IMR-90 (cell line): Measurements from ENCODE around the gene MYH11. TPM values are rescaled to one million over a fixed set of nuclear protein-coding genes. Genes with fewer than 3 reads are reported as not detected.

ENCODE experiments used
- ATAC-seq: fragments of 200-7000 bp; cut with Tn5 transposase; 2 replicates; pipeline ENCODE4 v1.9.1; 2020; ENCODE audit warnings: low read depth, mild to moderate bottlenecking, moderate library complexity
- BruUV-seq: library from RNA; stranded (reverse); fragments of 400-500 nt; replicated peaks from 2 replicates; lab custom pipeline; 2021; lab: Mats Ljungman, UMichigan
- CTCF ChIA-PET: fragments of 300-600 bp; formaldehyde crosslinking; extraction: SDS; loops from one replicate; lab custom pipeline; 2021; ENCODE audit warnings: antibody characterized with exemption; lab: Yijun Ruan, JAX
- POLR2A ChIA-PET: fragments of 300-600 bp; sonication (Branson Sonifier 250); formaldehyde crosslinking; loops from one replicate; lab custom pipeline; 2022; ENCODE audit warnings: antibody characterized with exemption; ENCODE audit not compliant: unreplicated experiment; lab: Charles Lee
- DNase-seq: peaks from one replicate; pipeline ENCODE4 v3.0.0; 2013
- H2AFZ ChIP-seq: replicated peaks from 2 replicates; pipeline ENCODE3; 2013; ENCODE audit warnings: low read length, mild to moderate bottlenecking; ENCODE audit not compliant: poor library complexity
- H2AK5ac ChIP-seq: 2 replicates; pipeline ENCODE4 v1.6.1; 2013; ENCODE audit warnings: low read depth, low read length, inconsistent platforms
- H2AK9ac ChIP-seq: replicated peaks from 2 replicates; pipeline ENCODE3; 2013; ENCODE audit warnings: mild to moderate bottlenecking, low read depth, low read length, moderate library complexity; ENCODE audit not compliant: poor library complexity
- H2BK120ac ChIP-seq: 2 replicates; pipeline ENCODE4 v1.6.1; 2013; ENCODE audit warnings: low read depth, low read length, inconsistent platforms
- H2BK15ac ChIP-seq: 3 replicates; pipeline ENCODE4 v1.6.1; 2013; ENCODE audit warnings: low read depth, low read length, inconsistent platforms
- H2BK20ac ChIP-seq: 2 replicates; pipeline ENCODE4 v1.6.1; 2013; ENCODE audit warnings: low read depth, mild to moderate bottlenecking, inconsistent platforms, low read length, moderate library complexity
- H2BK5ac ChIP-seq: 2 replicates; pipeline ENCODE4 v1.6.1; 2013; ENCODE audit warnings: mild to moderate bottlenecking, low read depth, low read length, inconsistent platforms; ENCODE audit not compliant: poor library complexity, severe bottlenecking
- H3K14ac ChIP-seq: replicated peaks from 2 replicates; pipeline ENCODE4 v1.6.1; 2013; ENCODE audit warnings: low read depth, low read length, inconsistent platforms
- H3K18ac ChIP-seq: 2 replicates; pipeline ENCODE4 v1.6.1; 2013; ENCODE audit warnings: low read depth, low read length, control low read depth
- H3K23ac ChIP-seq: 2 replicates; pipeline ENCODE4 v1.6.1; 2013; ENCODE audit warnings: low read depth, low read length, inconsistent platforms
- H3K27ac ChIP-seq: 2 replicates; pipeline ENCODE4 v1.5.1; 2013; ENCODE audit warnings: mild to moderate bottlenecking, control low read depth, low read length; ENCODE audit not compliant: insufficient read depth
- H3K27me3 ChIP-seq: 2 replicates; pipeline ENCODE4 v1.6.1; 2013; ENCODE audit warnings: low read length; ENCODE audit not compliant: control insufficient read depth, insufficient read depth
- H3K36me3 ChIP-seq: 2 replicates; pipeline ENCODE4 v1.6.1; 2013; ENCODE audit warnings: low read length, mixed read lengths; ENCODE audit not compliant: control insufficient read depth, insufficient read depth
- H3K4ac ChIP-seq: 2 replicates; pipeline ENCODE4 v1.6.1; 2013; ENCODE audit warnings: low read depth, low read length, inconsistent platforms
- H3K4me1 ChIP-seq: 2 replicates; pipeline ENCODE4 v1.6.1; 2013; ENCODE audit warnings: low read length, mixed read lengths; ENCODE audit not compliant: control insufficient read depth, insufficient read depth
- H3K4me2 ChIP-seq: 2 replicates; pipeline ENCODE4 v1.6.1; 2013; ENCODE audit warnings: low read depth, mild to moderate bottlenecking, control low read depth, low read length, moderate library complexity
- H3K4me3 ChIP-seq: 2 replicates; pipeline ENCODE4 v1.5.1; 2013; ENCODE audit warnings: low read depth, mild to moderate bottlenecking, control low read depth, low read length, moderate library complexity; ENCODE audit not compliant: insufficient read depth
- H3K56ac ChIP-seq: 2 replicates; pipeline ENCODE4 v1.6.1; 2013; ENCODE audit warnings: low read length, inconsistent platforms; ENCODE audit not compliant: insufficient read depth; ENCODE audit errors: extremely low read depth
- H3K79me1 ChIP-seq, 2 experiments: 2 replicates each; pipeline ENCODE4 v1.6.1; 2013; ENCODE audit warnings: low read length in 2 of 2, inconsistent platforms in 1 of 2, low read depth in 1 of 2
- H3K9ac ChIP-seq: 2 replicates; pipeline ENCODE4 v1.6.1; 2013; ENCODE audit warnings: low read depth, low read length, control low read depth
- H3K9me1 ChIP-seq: 2 replicates; pipeline ENCODE4 v1.6.1; 2013; ENCODE audit warnings: low read length, inconsistent platforms; ENCODE audit not compliant: insufficient read depth
- H3K9me3 ChIP-seq: 2 replicates; pipeline ENCODE4 v1.6.1; 2013; ENCODE audit warnings: low read length; ENCODE audit not compliant: control insufficient read depth, insufficient read depth
- H4K20me1 ChIP-seq: 2 replicates; pipeline ENCODE4 v1.6.1; 2013; ENCODE audit warnings: low read length, inconsistent platforms; ENCODE audit not compliant: insufficient read depth
- H4K5ac ChIP-seq: 2 replicates; pipeline ENCODE4 v1.6.1; 2013; ENCODE audit warnings: mild to moderate bottlenecking, low read depth, low read length, control low read depth
- H4K8ac ChIP-seq, 2 experiments: 2 replicates each; pipeline ENCODE4 v1.6.1; 2013; ENCODE audit warnings: low read depth in 2 of 2, low read length in 2 of 2, control low read depth in 1 of 2, inconsistent platforms in 1 of 2
- H4K91ac ChIP-seq: 2 replicates; pipeline ENCODE4 v1.6.1; 2013; ENCODE audit warnings: low read depth, low read length, inconsistent platforms; ENCODE audit not compliant: insufficient read depth
- BHLHE40 ChIP-seq: fragments of 150-350 bp; IDR thresholded peaks from 2 replicates; pipeline ENCODE4 v1.6.1; 2016; ENCODE audit warnings: mild to moderate bottlenecking, low read depth, low read length
- CEBPB ChIP-seq: IDR thresholded peaks from 2 replicates; pipeline ENCODE4 v1.6.1; 2012; ENCODE audit warnings: low read depth, low read length, improper control_type of control experiment
- CHD1 ChIP-seq: IDR thresholded peaks from 2 replicates; pipeline ENCODE4 v1.6.1; 2012; ENCODE audit warnings: low read depth, low read length, improper control_type of control experiment
- CTCF ChIP-seq: conservative IDR thresholded peaks from 2 replicates; pipeline ENCODE4 v1.5.1; 2012; ENCODE audit warnings: mild to moderate bottlenecking, low read depth, low read length, improper control_type of control experiment
- ELK1 ChIP-seq: fragments of 150-350 bp; IDR thresholded peaks from 2 replicates; pipeline ENCODE4 v1.6.1; 2016; ENCODE audit warnings: low read depth, mild to moderate bottlenecking, low read length, moderate library complexity, borderline replicate concordance
- FOS ChIP-seq: fragments of 150-350 bp; IDR thresholded peaks from 2 replicates; pipeline ENCODE4 v1.6.1; 2016; ENCODE audit warnings: low read depth, low read length
- MAFK ChIP-seq: IDR thresholded peaks from 2 replicates; pipeline ENCODE4 v1.6.1; 2012; ENCODE audit warnings: low read depth, low read length, improper control_type of control experiment
- MAZ ChIP-seq: IDR thresholded peaks from 2 replicates; pipeline ENCODE4 v1.6.1; 2012; ENCODE audit warnings: low read depth, mild to moderate bottlenecking, low read length, improper control_type of control experiment, moderate library complexity, borderline replicate concordance
- MXI1 ChIP-seq: IDR thresholded peaks from 2 replicates; pipeline ENCODE4 v1.6.1; 2012; ENCODE audit warnings: low read depth, mild to moderate bottlenecking, low read length, moderate library complexity, borderline replicate concordance
- NFE2L2 ChIP-seq: fragments of 150-350 bp; IDR thresholded peaks from 2 replicates; pipeline ENCODE4 v1.6.1; 2016; ENCODE audit warnings: low read depth, mild to moderate bottlenecking, low read length
- POLR2A ChIP-seq: IDR thresholded peaks from 2 replicates; pipeline ENCODE4 v1.6.1; 2012; ENCODE audit warnings: mild to moderate bottlenecking, low read depth, low read length
- RAD21 ChIP-seq: IDR thresholded peaks from 2 replicates; pipeline ENCODE4 v1.6.1; 2012; ENCODE audit warnings: low read length, improper control_type of control experiment
- RCOR1 ChIP-seq: IDR thresholded peaks from 2 replicates; pipeline ENCODE4 v1.6.1; 2012; ENCODE audit warnings: mild to moderate bottlenecking, low read length, improper control_type of control experiment; ENCODE audit not compliant: insufficient replicate concordance
- RFX5 ChIP-seq: IDR thresholded peaks from 2 replicates; pipeline ENCODE4 v1.8.0; 2012; ENCODE audit warnings: low read depth, mild to moderate bottlenecking, low read length, moderate library complexity
- SMC3 ChIP-seq: fragments of 150-350 bp; IDR thresholded peaks from 2 replicates; pipeline ENCODE4 v1.6.1; 2016; ENCODE audit warnings: low read depth, mild to moderate bottlenecking, antibody characterized with exemption, low read length, moderate library complexity
- USF2 ChIP-seq: fragments of 150-350 bp; IDR thresholded peaks from 2 replicates; pipeline ENCODE4 v1.6.1; 2017; ENCODE audit warnings: mild to moderate bottlenecking, antibody characterized with exemption, low read length, low read depth
- WGBS, 2 experiments: methylation state at CpG; one replicate each; pipeline versions ENCODE4 v1.1.5 to v1.1.7; 2013; ENCODE audit warnings: missing lambda C conversion rate in 2 of 2; ENCODE audit not compliant: insufficient read length in 1 of 2; ENCODE audit errors: extremely low coverage in 2 of 2; 5-methylcytosine and 5-hydroxymethylcytosine counted together
- dilution Hi-C: fragments of 300-500 bp; cut with HindIII; formaldehyde crosslinking; loops from one replicate; pipeline ENCODE4 v1.14.3; 2018; ENCODE audit warnings: low sequenced_read_pairs; ENCODE audit not compliant: unreplicated experiment
- in situ Hi-C: fragments of 300-500 bp; cut with MboI; formaldehyde crosslinking; loops from 3 replicates; pipeline ENCODE4 v1.14.3; 2019; ENCODE audit warnings: low sequenced_read_pairs, inconsistent platforms, mixed read lengths
- intact Hi-C: fragments of 100-400 bp; cut with micrococcal nuclease; formaldehyde crosslinking; loops from 2 replicates; pipeline ENCODE4 v1.10.0; 2022
- polyA plus RNA-seq, 3 experiments: library from polyadenylated mRNA; depleted of rRNA; stranded (reverse); fragments of >200 nt; gene quantifications; 2 replicates each; pipeline ENCODE4 v1.2.3, GENCODE V29; 2012; ENCODE audit warnings: low replicate concordance in 1 of 3
- total RNA-seq: library from RNA; depleted of rRNA; stranded (reverse); fragments of >200 nt; gene quantifications from 2 replicates; pipeline ENCODE4 v1.2.3, GENCODE V29; 2012

The MYH11 gene
- total and polyA plus RNA-seq, 2 of the 4 experiments (the other 2 are of a cell fraction) = under 0.01 to 0.12 TPM

- Histone ChIP-seq H2AK9ac (no peak overlapping the region), H3K79me1 (no peaks in the 10 kb centered on the region), H3K56ac (no peak overlapping the region; the same call in 1 of the 2 replicates), H2BK5ac (no peak overlapping the region), H2BK120ac (no peak overlapping the region), H4K20me1 (no peaks in the 10 kb centered on the region), H2AK5ac (no peak overlapping the region), H3K27me3 (no peaks in the 10 kb centered on the region), H4K91ac (no peak overlapping the region), H4K5ac (no peak overlapping the region), H3K4ac (no peak overlapping the region), H3K4me2 (no peak overlapping the region), H2BK20ac (no peak overlapping the region), H2AFZ (no peak overlapping the region), H3K4me3 (no peak overlapping the region), H3K14ac (no peak overlapping the region), H3K36me3 (no peaks in the 10 kb centered on the region), H3K9me3 (peaks cover 7% of the 10 kb centered on the region), H3K18ac (no peak overlapping the region), H3K23ac (no peak overlapping the region), H3K4me1 (peaks cover 2% of the 10 kb centered on the region; the same call in 1 of the 2 replicates), H3K9ac (no peak overlapping the region), H3K9me1 (peaks cover 3% of the 10 kb centered on the region; the same call in 1 of the 2 replicates), H4K8ac (no peak overlapping the region), H2BK15ac (no peak overlapping the region), H3K27ac (no peak overlapping the region)
- CTCF ChIA-PET = no interaction called here
- no TSS peak for BruUV-seq
- in situ Hi-C loops (no loop called here), intact Hi-C loops (no loop called here), dilution Hi-C loops (no loop called here)
- POLR2A ChIA-PET = interaction anchor here (0.6 kb wide), 1 partner anchor 13 kb away, joined by 4 read pairs; no protein-coding TSS in a partner anchor
- no peak for DNase-seq
- peak; percentile 14; the same call in 1 of the 2 replicates for ATAC-seq
- TF ChIP-seq NFE2L2 (no peak), CEBPB (no peak), USF2 (no peak), MAZ (no peak), SMC3 (no peak), POLR2A (no peak), CHD1 (no peak), MXI1 (no peak), CTCF (no peak), RFX5 (no peak), FOS (no peak), MAFK (no peak), RAD21 (no peak), BHLHE40 (no peak), ELK1 (no peak), RCOR1 (no peak)
- WGBS, 2 experiments = 80% methylated on average over 1 of the region's 6 CpGs; no CpG with 5 or more reads in 1 of the 2 experiments
Observed at GRCh38 chr16:15739950-15740349, 116.9 kb downstream of the MYH11 start.
